ENCODE measurements around the gene SLC5A6. TPM values are rescaled to one million over a fixed set of nuclear protein-coding genes. Genes with fewer than 3 reads are reported as not detected.
A peak's percentile ranks its signal among the peaks of the same experiment; 100 is the strongest.

Gene SLC5A6
- polyA plus RNA-seq, 4 donors = 9.5 to 142 (median 25.2) TPM

GRCh38 chr2:27231921-27232320 is 19.9 kb upstream of the SLC5A6 start:
- no peak overlapping the region for H3K27ac ChIP-seq (ENCODE audit: low read depth in 1 of 3, low read length in 2 of 3)
- H3K4me1 ChIP-seq (ENCODE audit: control insufficient read depth in 3 of 3, insufficient read depth in 2 of 3, low read depth in 1 of 3, low read length in 2 of 3) = no peaks in the 10 kb centered on the region
- no peak overlapping the region for H3K4me3 ChIP-seq (ENCODE audit: low read depth in 1 of 3, low read length in 3 of 3)
- DNase-seq (no peak), FAIRE-seq (no peak)
- no peaks in the 10 kb centered on the region for H3K9me3 ChIP-seq (ENCODE audit: control insufficient read depth in 2 of 2, insufficient read depth in 1 of 2, low read depth in 1 of 2, low read length in 1 of 2)
- WGBS, 3 donors = 96 to 97% (median 96%) methylated on average over 13 of the region's 13 CpGs
- H3K27me3 ChIP-seq (ENCODE audit: control insufficient read depth in 3 of 3, insufficient read depth in 3 of 3, low read length in 3 of 3) = no peaks in the 10 kb centered on the region
- H3K36me3 ChIP-seq (ENCODE audit: control insufficient read depth in 3 of 3, insufficient read depth in 2 of 3, low read depth in 1 of 3, low read length in 3 of 3) = peaks cover 31 to 80% (median 39%) of the 10 kb centered on the region in 3 donors

- Histone ChIP-seq H3K36me3 (ENCODE audit: control insufficient read depth in 3 of 3, insufficient read depth in 2 of 3, low read depth in 1 of 3, low read length in 3 of 3) (peaks cover 18 to 80% (median 31%) of the 10 kb centered on the region in 3 donors), H3K4me3 (ENCODE audit: low read depth in 1 of 3, low read length in 3 of 3) (no peak overlapping the region)
Measured at GRCh38 chr2:27227501-27227900, 15.4 kb upstream of the SLC5A6 start.

GRCh38 chr2:27225526-27225925 is 13.5 kb upstream of the SLC5A6 start:
- no peaks in the 10 kb centered on the region for H3K9me3 ChIP-seq (ENCODE audit: control insufficient read depth in 2 of 2, insufficient read depth in 1 of 2, low read depth in 1 of 2, low read length in 1 of 2)
- H3K4me1 ChIP-seq (ENCODE audit: control insufficient read depth in 3 of 3, insufficient read depth in 2 of 3, low read depth in 1 of 3, low read length in 2 of 3) = no peaks in the 10 kb centered on the region
- no peak for DNase-seq
- WGBS, 3 donors = 93 to 94% (median 94%) methylated on average over 9 of the region's 9 CpGs
- H3K27me3 ChIP-seq (ENCODE audit: control insufficient read depth in 3 of 3, insufficient read depth in 3 of 3, low read length in 3 of 3) = no peaks in the 10 kb centered on the region
- H3K27ac ChIP-seq (ENCODE audit: low read depth in 1 of 3, low read length in 2 of 3) = no peak overlapping the region
- H3K4me3 ChIP-seq (ENCODE audit: low read depth in 1 of 3, low read length in 3 of 3) = no peak overlapping the region
- no peak for FAIRE-seq
- peaks cover 13 to 75% (median 20%) of the 10 kb centered on the region in 3 donors for H3K36me3 ChIP-seq (ENCODE audit: control insufficient read depth in 3 of 3, insufficient read depth in 2 of 3, low read depth in 1 of 3, low read length in 3 of 3)

More at GRCh38 chr2:27227501-27227900, 15.4 kb upstream of the SLC5A6 start:
- WGBS, 3 donors = 82 to 90% (median 85%) methylated on average over 2 of the region's 2 CpGs
- Histone ChIP-seq H3K27me3 (ENCODE audit: control insufficient read depth in 3 of 3, insufficient read depth in 3 of 3, low read length in 3 of 3) (no peaks in the 10 kb centered on the region), H3K27ac (ENCODE audit: low read depth in 1 of 3, low read length in 2 of 3) (no peak overlapping the region), H3K4me1 (ENCODE audit: control insufficient read depth in 3 of 3, insufficient read depth in 2 of 3, low read depth in 1 of 3, low read length in 2 of 3) (no peaks in the 10 kb centered on the region), H3K9me3 (ENCODE audit: control insufficient read depth in 2 of 2, insufficient read depth in 1 of 2, low read depth in 1 of 2, low read length in 1 of 2) (no peaks in the 10 kb centered on the region)
- no peak for DNase-seq
- no peak for FAIRE-seq

GRCh38 chr2:27223416-27223815 is 11.3 kb upstream of the SLC5A6 start:
- no peak overlapping the region for H3K4me3 ChIP-seq (ENCODE audit: low read depth in 1 of 3, low read length in 3 of 3)
- no peaks in the 10 kb centered on the region for H3K27me3 ChIP-seq (ENCODE audit: control insufficient read depth in 3 of 3, insufficient read depth in 3 of 3, low read length in 3 of 3)
- FAIRE-seq (no peak), DNase-seq (no peak)
- no peaks in the 10 kb centered on the region for H3K9me3 ChIP-seq (ENCODE audit: control insufficient read depth in 2 of 2, insufficient read depth in 1 of 2, low read depth in 1 of 2, low read length in 1 of 2)
- WGBS, 3 donors = 97 to 99% (median 98%) methylated on average over 6 of the region's 6 CpGs
- no peak overlapping the region for H3K27ac ChIP-seq (ENCODE audit: low read depth in 1 of 3, low read length in 2 of 3)
- peaks cover 13 to 65% (median 17%) of the 10 kb centered on the region in 3 donors for H3K36me3 ChIP-seq (ENCODE audit: control insufficient read depth in 3 of 3, insufficient read depth in 2 of 3, low read depth in 1 of 3, low read length in 3 of 3)
- H3K4me1 ChIP-seq (ENCODE audit: control insufficient read depth in 3 of 3, insufficient read depth in 2 of 3, low read depth in 1 of 3, low read length in 2 of 3) = peaks cover 0 to 13% (median 0%) of the 10 kb centered on the region in 3 donors

- H3K9me3 ChIP-seq (ENCODE audit: control insufficient read depth in 2 of 2, insufficient read depth in 1 of 2, low read depth in 1 of 2, low read length in 1 of 2) = no peaks in the 10 kb centered on the region
- H3K4me1 ChIP-seq (ENCODE audit: control insufficient read depth in 3 of 3, insufficient read depth in 2 of 3, low read depth in 1 of 3, low read length in 2 of 3) = peaks cover 0 to 19% (median 3%) of the 10 kb centered on the region in 3 donors
- no peak overlapping the region for H3K27ac ChIP-seq (ENCODE audit: low read depth in 1 of 3, low read length in 2 of 3)
- DNase-seq (no peak), FAIRE-seq (no peak)
- H3K27me3 ChIP-seq (ENCODE audit: control insufficient read depth in 3 of 3, insufficient read depth in 3 of 3, low read length in 3 of 3) = no peaks in the 10 kb centered on the region
- WGBS, 3 donors = 86 to 96% (median 93%) methylated on average over 5 of the region's 5 CpGs
- H3K36me3 ChIP-seq (ENCODE audit: control insufficient read depth in 3 of 3, insufficient read depth in 2 of 3, low read depth in 1 of 3, low read length in 3 of 3) = peaks cover 13 to 63% (median 20%) of the 10 kb centered on the region in 3 donors
- no peak overlapping the region for H3K4me3 ChIP-seq (ENCODE audit: low read depth in 1 of 3, low read length in 3 of 3)
Measured at GRCh38 chr2:27222407-27222806, 10.3 kb upstream of the SLC5A6 start.

GRCh38 chr2:27221166-27221565 is 9.1 kb upstream of the SLC5A6 start:
- H3K27ac ChIP-seq (ENCODE audit: low read depth in 1 of 3, low read length in 2 of 3) = no peak overlapping the region
- no peak overlapping the region for H3K4me3 ChIP-seq (ENCODE audit: low read depth in 1 of 3, low read length in 3 of 3)
- no peaks in the 10 kb centered on the region for H3K27me3 ChIP-seq (ENCODE audit: control insufficient read depth in 3 of 3, insufficient read depth in 3 of 3, low read length in 3 of 3)
- H3K4me1 ChIP-seq (ENCODE audit: control insufficient read depth in 3 of 3, insufficient read depth in 2 of 3, low read depth in 1 of 3, low read length in 2 of 3) = peaks cover 0 to 25% (median 3%) of the 10 kb centered on the region in 3 donors
- H3K36me3 ChIP-seq (ENCODE audit: control insufficient read depth in 3 of 3, insufficient read depth in 2 of 3, low read depth in 1 of 3, low read length in 3 of 3) = peaks cover 10 to 61% (median 17%) of the 10 kb centered on the region in 3 donors
- WGBS, 3 donors = 93 to 97% (median 95%) methylated on average over 3 of the region's 3 CpGs
- FAIRE-seq (no peak), DNase-seq (no peak)
- no peaks in the 10 kb centered on the region for H3K9me3 ChIP-seq (ENCODE audit: control insufficient read depth in 2 of 2, insufficient read depth in 1 of 2, low read depth in 1 of 2, low read length in 1 of 2)

- DNase-seq (no peak), FAIRE-seq (no peak)
- Histone ChIP-seq H3K27me3 (ENCODE audit: control insufficient read depth in 3 of 3, insufficient read depth in 3 of 3, low read length in 3 of 3) (no peaks in the 10 kb centered on the region), H3K27ac (ENCODE audit: low read depth in 1 of 3, low read length in 2 of 3) (no peak overlapping the region), H3K4me1 (ENCODE audit: control insufficient read depth in 3 of 3, insufficient read depth in 2 of 3, low read depth in 1 of 3, low read length in 2 of 3) (peaks cover 0 to 25% (median 3%) of the 10 kb centered on the region in 3 donors), H3K4me3 (ENCODE audit: low read depth in 1 of 3, low read length in 3 of 3) (no peak overlapping the region), H3K9me3 (ENCODE audit: control insufficient read depth in 2 of 2, insufficient read depth in 1 of 2, low read depth in 1 of 2, low read length in 1 of 2) (no peaks in the 10 kb centered on the region), H3K36me3 (ENCODE audit: control insufficient read depth in 3 of 3, insufficient read depth in 2 of 3, low read depth in 1 of 3, low read length in 3 of 3) (peaks cover 9 to 53% (median 9%) of the 10 kb centered on the region in 3 donors)
- WGBS, 3 donors = 96 to 99% (median 97%) methylated on average over 7 of the region's 7 CpGs
Measured at GRCh38 chr2:27220091-27220490, 8.0 kb upstream of the SLC5A6 start.

GRCh38 chr2:27219091-27219490 is 7.0 kb upstream of the SLC5A6 start:
- no peak overlapping the region for H3K27ac ChIP-seq (ENCODE audit: low read depth in 1 of 3, low read length in 2 of 3)
- 21 to 48% (median 36%) methylated on average over 2 of the region's 2 CpGs for whole genome bisulfite sequencing, 3 donors
- H3K27me3 ChIP-seq (ENCODE audit: control insufficient read depth in 3 of 3, insufficient read depth in 3 of 3, low read length in 3 of 3) = no peaks in the 10 kb centered on the region
- H3K4me1 ChIP-seq (ENCODE audit: control insufficient read depth in 3 of 3, insufficient read depth in 2 of 3, low read depth in 1 of 3, low read length in 2 of 3) = peaks cover 0 to 25% (median 3%) of the 10 kb centered on the region in 3 donors
- FAIRE-seq (no peak), DNase-seq (peak; percentile 42 to 47)
- no peaks in the 10 kb centered on the region for H3K9me3 ChIP-seq (ENCODE audit: control insufficient read depth in 2 of 2, insufficient read depth in 1 of 2, low read depth in 1 of 2, low read length in 1 of 2)
- peaks cover 0 to 43% (median 5%) of the 10 kb centered on the region in 3 donors for H3K36me3 ChIP-seq (ENCODE audit: control insufficient read depth in 3 of 3, insufficient read depth in 2 of 3, low read depth in 1 of 3, low read length in 3 of 3)
- H3K4me3 ChIP-seq (ENCODE audit: low read depth in 1 of 3, low read length in 3 of 3) = no peak overlapping the region

GRCh38 chr2:27218614-27219013 is 6.5 kb upstream of the SLC5A6 start:
- FAIRE-seq = no peak
- DNase-seq = no peak

More at GRCh38 chr2:27218614-27219013, 6.5 kb upstream of the SLC5A6 start:
- 34 to 61% (median 48%) methylated on average over 4 of the region's 4 CpGs for WGBS, 3 donors
- no peak overlapping the region for H3K4me3 ChIP-seq (ENCODE audit: low read depth in 1 of 3, low read length in 3 of 3)
- H3K9me3 ChIP-seq (ENCODE audit: control insufficient read depth in 2 of 2, insufficient read depth in 1 of 2, low read depth in 1 of 2, low read length in 1 of 2) = no peaks in the 10 kb centered on the region
- peaks cover 0 to 26% (median 3%) of the 10 kb centered on the region in 3 donors for H3K4me1 ChIP-seq (ENCODE audit: control insufficient read depth in 3 of 3, insufficient read depth in 2 of 3, low read depth in 1 of 3, low read length in 2 of 3)
- H3K27ac ChIP-seq (ENCODE audit: low read depth in 1 of 3, low read length in 2 of 3) = no peak overlapping the region
- no peaks in the 10 kb centered on the region for H3K27me3 ChIP-seq (ENCODE audit: control insufficient read depth in 3 of 3, insufficient read depth in 3 of 3, low read length in 3 of 3)
- H3K36me3 ChIP-seq (ENCODE audit: control insufficient read depth in 3 of 3, insufficient read depth in 2 of 3, low read depth in 1 of 3, low read length in 3 of 3) = peaks cover 0 to 42% (median 4%) of the 10 kb centered on the region in 3 donors
